ENCODE measurements around the gene TBX1. TPM values are rescaled to one million over a fixed set of nuclear protein-coding genes. Genes with fewer than 3 reads are reported as not detected.

Gene TBX1
- total RNA-seq, 1 experiment from 2014 or later, result 0.61 TPM

- no peaks in the 10 kb centered on the region for H3K36me3 ChIP-seq
- no peak overlapping the region for H3K27ac ChIP-seq
- DNase-seq (ENCODE audit: low read depth in 1 of 2, low spot score in 2 of 2), result no peak
- no peaks in the 10 kb centered on the region for H3K9me3 ChIP-seq (replicated peaks)
- H3K27me3 ChIP-seq (replicated peaks), result peaks cover 32% of the 10 kb centered on the region
- H3K4me1 ChIP-seq (replicated peaks), result peaks cover 5% of the 10 kb centered on the region; the same call in 1 of the 2 replicates
- no peak overlapping the region for H3K4me3 ChIP-seq
Observed at GRCh38 chr22:19757985-19758895, 2.3 kb upstream of the TBX1 start.

GRCh38 chr22:19758896-19759426 is 1.6 kb upstream of the TBX1 start:
- peaks cover 32% of the 10 kb centered on the region for H3K27me3 ChIP-seq (replicated peaks)
- no peaks in the 10 kb centered on the region for H3K9me3 ChIP-seq (replicated peaks)
- peaks cover 5% of the 10 kb centered on the region; the same call in 1 of the 2 replicates for H3K4me1 ChIP-seq (replicated peaks)
- no peak overlapping the region for H3K27ac ChIP-seq
- no peak overlapping the region for H3K4me3 ChIP-seq
- H3K36me3 ChIP-seq, result no peaks in the 10 kb centered on the region
- no peak for DNase-seq (ENCODE audit: low read depth in 1 of 2, low spot score in 2 of 2)

- Histone ChIP-seq H3K9me3 (replicated peaks) (no peaks in the 10 kb centered on the region), H3K27me3 (replicated peaks) (peaks cover 32% of the 10 kb centered on the region), H3K36me3 (no peaks in the 10 kb centered on the region), H3K27ac (no peak overlapping the region), H3K4me1 (replicated peaks) (peaks cover 5% of the 10 kb centered on the region; the same call in 1 of the 2 replicates), H3K4me3 (no peak overlapping the region)
- DNase-seq (ENCODE audit: low read depth in 1 of 2, low spot score in 2 of 2), result no peak
Observed at GRCh38 chr22:19759427-19760057, 1.0 kb upstream of the TBX1 start.

DNA sequence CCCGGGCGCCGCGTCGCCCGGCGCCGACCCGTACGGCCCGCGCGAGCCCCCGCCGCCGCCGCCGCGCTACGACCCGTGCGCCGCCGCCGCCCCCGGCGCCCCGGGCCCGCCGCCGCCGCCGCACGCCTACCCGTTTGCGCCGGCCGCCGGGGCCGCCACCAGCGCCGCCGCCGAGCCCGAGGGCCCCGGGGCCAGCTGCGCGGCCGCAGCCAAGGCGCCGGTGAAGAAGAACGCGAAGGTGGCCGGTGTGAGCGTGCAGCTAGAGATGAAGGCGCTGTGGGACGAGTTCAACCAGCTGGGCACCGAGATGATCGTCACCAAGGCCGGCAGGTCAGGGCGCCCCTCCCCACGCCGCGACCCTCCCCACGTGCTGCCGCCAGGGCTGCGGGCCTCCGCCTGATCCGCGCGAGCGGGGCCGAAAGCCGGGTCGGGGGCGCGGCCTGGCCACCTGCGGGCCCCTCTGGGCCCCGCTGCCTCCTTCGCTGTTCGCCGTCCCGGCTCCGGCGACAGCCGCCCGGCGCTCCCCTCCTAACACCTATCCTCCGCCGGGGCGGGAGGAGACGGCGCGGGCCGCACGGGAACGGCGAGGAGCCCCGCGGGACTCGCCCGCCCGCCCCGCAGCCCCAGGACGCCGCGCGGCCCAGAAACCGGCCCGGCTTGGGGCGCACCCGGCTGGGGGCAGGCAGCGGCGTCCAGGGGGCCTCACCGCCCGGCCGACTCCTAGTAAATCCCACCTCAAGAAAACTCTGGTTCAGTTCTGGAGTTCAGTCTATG is 560 bp downstream of the TBX1 start:
- peak overlapping the region; percentile 41 for H3K4me3 ChIP-seq
- H3K36me3 ChIP-seq, result no peaks in the 10 kb centered on the region
- DNase-seq (ENCODE audit: low read depth in 1 of 2, low spot score in 2 of 2), result no peak
- H3K27ac ChIP-seq, result no peak overlapping the region
- peaks cover 5% of the 10 kb centered on the region; the same call in 1 of the 2 replicates for H3K4me1 ChIP-seq (replicated peaks)
- peaks cover 20% of the 10 kb centered on the region for H3K27me3 ChIP-seq (replicated peaks)
- no peaks in the 10 kb centered on the region for H3K9me3 ChIP-seq (replicated peaks)

DNA sequence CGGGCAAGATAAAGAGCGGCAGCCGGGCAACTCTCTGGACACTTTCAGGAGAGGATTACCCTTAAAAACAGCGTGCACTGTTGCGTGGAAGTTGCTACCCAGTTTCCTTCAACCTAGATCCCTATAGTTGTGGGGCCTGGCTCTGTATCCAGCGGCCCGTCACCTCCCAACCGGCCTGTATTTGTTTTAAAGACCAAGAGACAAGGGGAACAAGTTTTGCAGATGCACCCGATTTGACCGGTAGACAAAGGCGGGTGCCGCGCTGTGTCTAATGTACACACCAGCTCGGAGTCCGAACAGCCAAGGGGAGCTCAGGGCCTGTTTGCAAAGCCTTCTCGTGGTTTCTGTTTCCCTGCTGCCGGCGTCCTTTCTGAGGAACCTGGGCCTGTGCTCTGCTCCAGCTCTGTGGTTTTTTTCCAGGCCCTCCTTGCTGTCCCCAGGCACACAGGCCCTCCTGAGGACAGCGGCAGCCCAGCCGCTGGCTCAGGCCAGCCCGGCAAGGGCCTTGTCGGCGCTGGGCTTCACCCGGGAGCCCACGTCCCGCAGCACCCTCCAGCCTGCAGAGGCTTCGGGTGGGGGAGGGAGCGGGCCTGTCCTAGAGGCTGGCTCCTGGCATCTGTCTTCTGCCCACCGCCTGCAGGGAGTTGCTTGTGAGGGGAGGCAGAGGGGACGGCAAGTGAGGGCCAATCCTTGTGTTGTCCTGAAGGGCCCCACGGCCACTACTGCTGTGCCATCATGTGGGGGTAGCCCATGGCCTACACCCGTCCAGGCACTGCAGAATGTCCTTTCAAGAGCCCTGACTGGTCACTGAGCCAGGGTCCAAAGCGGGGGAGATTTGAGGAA is 1.4 kb downstream of the TBX1 start:
- peaks cover 15% of the 10 kb centered on the region for H3K27me3 ChIP-seq (replicated peaks)
- peak in 1 of 2 experiments; percentile 23 for DNase-seq (ENCODE audit: low read depth in 1 of 2, low spot score in 2 of 2)
- no peaks in the 10 kb centered on the region for H3K9me3 ChIP-seq (replicated peaks)
- no peak overlapping the region for H3K27ac ChIP-seq
- peaks cover 4% of the 10 kb centered on the region; the same call in 1 of the 2 replicates for H3K4me1 ChIP-seq (replicated peaks)
- H3K4me3 ChIP-seq, result peak overlapping the region; percentile 41
- H3K36me3 ChIP-seq, result no peaks in the 10 kb centered on the region

GRCh38 chr22:19762568-19763457 is 2.2 kb downstream of the TBX1 start:
- H3K4me3 ChIP-seq, result no peak overlapping the region
- no peak overlapping the region for H3K27ac ChIP-seq
- no peak for DNase-seq (ENCODE audit: low read depth in 1 of 2, low spot score in 2 of 2)
- no peaks in the 10 kb centered on the region; the same call in 1 of the 2 replicates for H3K4me1 ChIP-seq (replicated peaks)
- H3K36me3 ChIP-seq, result no peaks in the 10 kb centered on the region
- H3K9me3 ChIP-seq (replicated peaks), result no peaks in the 10 kb centered on the region
- H3K27me3 ChIP-seq (replicated peaks), result peaks cover 10% of the 10 kb centered on the region

GRCh38 chr22:19763458-19764298 is 3.1 kb downstream of the TBX1 start:
- no peaks in the 10 kb centered on the region; the same call in 1 of the 2 replicates for H3K4me1 ChIP-seq (replicated peaks)
- H3K4me3 ChIP-seq, result no peak overlapping the region
- no peaks in the 10 kb centered on the region for H3K36me3 ChIP-seq
- peaks cover 10% of the 10 kb centered on the region for H3K27me3 ChIP-seq (replicated peaks)
- no peaks in the 10 kb centered on the region for H3K9me3 ChIP-seq (replicated peaks)
- no peak overlapping the region for H3K27ac ChIP-seq
- DNase-seq (ENCODE audit: low read depth in 1 of 2, low spot score in 2 of 2), result no peak

- DNase-seq (ENCODE audit: low read depth in 1 of 2, low spot score in 2 of 2), result no peak
- peaks cover 10% of the 10 kb centered on the region for H3K27me3 ChIP-seq (replicated peaks)
- H3K4me1 ChIP-seq (replicated peaks), result no peaks in the 10 kb centered on the region; the same call in 1 of the 2 replicates
Observed at GRCh38 chr22:19764299-19764593, 3.7 kb downstream of the TBX1 start.

DNA sequence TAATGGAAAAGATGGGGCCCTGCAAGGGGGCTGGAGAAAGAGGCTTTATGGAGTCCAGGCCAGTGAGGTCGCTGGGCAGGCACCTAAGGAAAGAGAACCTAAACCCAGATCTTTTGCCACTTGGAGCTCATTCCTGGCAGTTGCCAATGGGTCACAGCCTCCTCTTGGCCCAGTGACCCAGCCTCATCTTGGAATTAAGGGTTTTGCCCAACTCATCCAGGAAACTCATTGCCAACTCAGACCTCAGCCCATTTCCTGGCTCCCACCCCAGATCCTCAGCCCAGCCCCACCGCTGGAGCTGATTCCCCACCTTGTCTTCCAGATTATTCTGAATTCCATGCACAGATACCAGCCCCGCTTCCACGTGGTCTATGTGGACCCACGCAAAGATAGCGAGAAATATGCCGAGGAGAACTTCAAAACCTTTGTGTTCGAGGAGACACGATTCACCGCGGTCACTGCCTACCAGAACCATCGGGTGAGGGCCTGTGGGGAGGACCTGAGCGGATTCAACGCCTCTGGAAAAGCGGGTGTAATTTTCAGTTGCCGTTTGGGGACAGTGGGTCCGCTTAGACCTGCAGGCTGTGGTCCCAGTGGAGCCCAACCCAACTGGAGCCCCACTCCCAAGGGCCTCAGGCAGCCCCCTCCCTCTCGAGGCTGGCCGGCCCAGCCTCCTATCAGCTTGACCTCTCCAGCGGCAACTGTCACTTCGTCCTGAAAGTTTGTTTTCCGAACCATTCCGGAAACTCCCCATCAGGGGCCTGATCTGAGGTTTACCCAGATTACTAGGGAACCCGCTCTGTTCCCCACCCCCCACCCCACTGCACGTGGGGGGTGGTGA is 4.3 kb downstream of the TBX1 start:
- H3K36me3 ChIP-seq, result no peaks in the 10 kb centered on the region
- H3K27ac ChIP-seq, result no peak overlapping the region
- no peak overlapping the region for H3K4me3 ChIP-seq
- no peaks in the 10 kb centered on the region; the same call in 1 of the 2 replicates for H3K4me1 ChIP-seq (replicated peaks)
- peaks cover 7% of the 10 kb centered on the region for H3K27me3 ChIP-seq (replicated peaks)
- no peak for DNase-seq (ENCODE audit: low read depth in 1 of 2, low spot score in 2 of 2)
- H3K9me3 ChIP-seq (replicated peaks), result no peaks in the 10 kb centered on the region

More at GRCh38 chr22:19764299-19764593, 3.7 kb downstream of the TBX1 start:
- Histone ChIP-seq H3K9me3 (replicated peaks) (no peaks in the 10 kb centered on the region), H3K27ac (no peak overlapping the region), H3K36me3 (no peaks in the 10 kb centered on the region), H3K4me3 (no peak overlapping the region)

- Histone ChIP-seq H3K27me3 (replicated peaks) (peaks cover 3% of the 10 kb centered on the region; the same call in 1 of the 2 replicates), H3K4me3 (no peak overlapping the region), H3K36me3 (no peaks in the 10 kb centered on the region), H3K4me1 (replicated peaks) (no peaks in the 10 kb centered on the region; the same call in 1 of the 2 replicates), H3K9me3 (replicated peaks) (no peaks in the 10 kb centered on the region), H3K27ac (no peak overlapping the region)
- no peak for DNase-seq (ENCODE audit: low read depth in 1 of 2, low spot score in 2 of 2)
Observed at GRCh38 chr22:19765477-19766239, 5.1 kb downstream of the TBX1 start.

All from SJSA1 (cell line).